ENCODE results near the gene SNX30.

Gene SNX30

DNA sequence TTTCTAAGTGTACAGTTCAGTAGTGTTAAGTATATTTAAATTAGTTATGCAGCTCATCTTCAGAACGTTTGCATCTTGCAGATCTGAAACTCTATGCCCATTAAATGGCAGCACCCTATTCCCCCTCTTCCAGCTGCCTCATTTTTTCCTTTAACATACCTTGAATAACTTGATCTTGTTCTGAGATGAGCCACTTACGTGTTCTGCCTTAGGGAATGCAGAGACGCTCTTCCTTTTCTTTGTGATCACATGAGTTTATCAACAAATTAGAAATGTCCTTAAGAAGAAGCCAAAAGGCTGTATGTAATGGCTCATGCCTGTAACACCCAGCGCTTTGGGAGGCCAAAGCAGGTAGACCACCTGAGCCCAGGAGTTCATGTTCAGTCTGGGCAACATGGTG lies 82.5 kb downstream of the SNX30 start:
- no peak for DNase-seq

DNA sequence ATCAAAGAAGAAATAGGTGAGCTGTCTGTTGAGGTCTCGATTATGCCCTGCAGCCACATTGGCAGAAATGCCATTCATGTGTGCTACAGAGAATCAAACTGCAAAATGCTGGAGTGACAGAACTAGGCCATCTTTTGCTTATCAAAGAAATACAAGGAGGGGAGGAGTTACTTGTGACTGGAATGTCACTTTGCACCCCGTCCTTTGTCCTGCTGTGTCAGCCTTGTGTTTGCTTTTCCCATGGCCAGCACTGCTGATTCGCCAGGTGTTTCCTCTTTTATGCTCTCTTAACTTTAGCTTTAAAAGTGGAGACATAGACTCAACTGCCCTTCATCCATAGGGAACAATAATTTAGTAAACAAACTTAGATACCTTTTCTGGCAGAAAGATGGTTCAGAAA lies 85.8 kb downstream of the SNX30 start:
- DNase-seq = no peak

DNA sequence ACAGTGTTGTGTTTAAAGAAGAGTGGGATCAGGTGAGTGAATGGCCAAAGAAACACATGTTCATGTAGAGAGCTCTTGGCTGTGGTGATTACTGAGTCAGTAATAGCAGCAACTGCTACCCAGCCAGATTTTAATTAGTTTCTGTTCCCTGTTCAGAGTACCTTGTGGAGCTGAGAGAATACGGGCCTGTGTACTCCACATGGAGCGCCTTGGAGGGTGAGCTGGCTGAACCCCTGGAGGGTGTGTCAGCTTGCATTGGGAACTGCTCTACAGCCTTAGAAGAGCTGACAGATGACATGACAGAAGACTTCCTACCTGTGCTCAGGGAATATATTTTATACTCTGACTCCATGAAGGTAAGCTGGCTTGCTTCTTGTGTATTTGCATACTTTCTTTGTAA lies 87.8 kb downstream of the SNX30 start:
- DNase-seq = no peak

DNA sequence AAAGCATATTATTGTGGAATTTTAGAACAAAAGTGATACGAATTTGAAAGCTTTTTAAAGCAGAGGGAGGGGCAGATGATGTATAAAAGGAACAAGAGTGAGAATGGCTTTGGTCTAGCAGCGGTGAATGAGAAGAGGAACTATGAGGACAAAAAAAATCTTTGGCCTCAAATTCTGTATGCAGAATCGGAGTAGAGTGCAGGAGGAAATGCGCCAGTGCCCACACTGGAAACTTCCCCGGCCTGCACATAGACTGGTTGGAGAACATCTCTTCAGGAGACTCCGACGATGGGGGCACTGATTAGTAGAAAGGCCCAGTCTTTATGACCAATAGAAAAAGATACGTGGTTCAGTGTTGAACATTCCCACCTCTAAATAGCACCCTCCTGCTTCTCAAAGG lies 88.8 kb downstream of the SNX30 start:
- DNase-seq = no peak

DNA sequence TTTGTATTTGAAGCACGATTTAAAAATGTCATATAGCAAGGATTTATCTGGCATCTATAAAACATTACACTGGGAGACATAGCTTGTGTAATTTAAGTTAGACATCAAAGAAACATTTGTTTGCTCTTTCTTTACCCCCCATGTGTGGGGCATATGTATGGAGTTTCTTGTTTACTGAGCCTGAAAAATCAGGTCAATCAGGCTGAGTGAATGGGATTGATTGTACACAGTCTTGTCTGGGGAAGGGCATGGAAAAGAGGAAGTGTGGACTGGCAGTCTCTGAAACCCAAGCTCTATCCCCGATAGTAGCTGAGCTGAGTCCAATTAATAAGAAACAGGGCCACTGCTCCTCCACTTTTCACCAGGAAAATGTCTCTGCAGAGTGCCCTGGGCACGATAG lies 90.7 kb downstream of the SNX30 start:
- DNase-seq = no peak

DNA sequence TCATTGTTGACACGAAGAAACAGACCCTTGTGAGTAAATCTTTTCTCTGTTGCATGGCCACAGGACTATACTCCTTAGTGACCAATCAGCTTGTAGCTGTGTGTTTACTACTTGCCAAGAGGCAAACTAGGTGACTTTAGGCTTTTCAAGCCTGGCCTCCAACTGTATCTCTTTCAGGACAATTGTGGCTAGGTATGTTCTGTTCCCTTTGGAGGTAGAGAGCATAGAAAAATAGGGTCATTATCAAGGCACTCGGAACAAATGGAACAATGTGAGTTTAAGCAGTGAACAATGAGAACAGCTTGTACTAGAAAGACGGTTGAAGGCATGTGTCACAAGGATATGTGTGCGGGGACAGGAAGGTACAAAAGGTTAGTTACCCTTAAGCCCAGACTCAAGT lies 92.0 kb downstream of the SNX30 start:
- DNase-seq = no peak

DNA sequence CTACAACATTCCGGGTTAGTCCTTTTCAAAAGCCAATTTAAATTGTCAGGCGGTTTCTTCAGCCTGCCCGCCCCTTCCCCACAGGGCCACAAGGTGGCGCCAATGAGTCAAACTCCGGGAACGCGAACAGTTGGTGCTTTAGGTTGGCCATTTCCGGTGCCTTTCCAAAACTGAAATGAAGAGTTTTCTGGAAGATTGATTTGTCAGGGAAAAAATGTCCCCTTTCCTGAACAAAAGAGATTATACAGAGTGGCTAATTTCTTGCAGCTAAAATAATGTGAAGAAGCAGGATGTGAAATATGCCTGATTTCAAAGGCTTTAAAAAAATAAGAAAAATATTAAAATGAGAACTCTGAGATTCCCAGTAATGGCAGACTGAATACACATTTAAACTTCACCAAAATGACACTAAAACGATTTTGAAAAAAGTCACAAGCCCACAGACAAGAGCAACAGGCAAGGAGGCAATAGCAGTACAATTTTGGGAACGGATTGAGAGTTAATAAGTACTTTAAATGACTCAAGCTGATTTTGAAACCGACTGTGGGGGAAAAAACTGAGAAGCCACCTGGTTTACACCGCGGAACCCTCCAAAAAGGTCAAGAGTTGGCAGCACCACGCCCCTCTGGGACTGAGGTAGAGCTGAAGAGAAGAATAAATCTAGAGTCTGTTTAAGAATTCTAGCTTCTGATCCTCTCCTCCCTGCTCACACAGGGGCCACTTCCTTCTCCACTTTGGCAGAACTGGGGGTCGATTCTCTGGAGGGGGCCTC lies 94.4 kb downstream of the SNX30 start:
- no peak for DNase-seq

DNA sequence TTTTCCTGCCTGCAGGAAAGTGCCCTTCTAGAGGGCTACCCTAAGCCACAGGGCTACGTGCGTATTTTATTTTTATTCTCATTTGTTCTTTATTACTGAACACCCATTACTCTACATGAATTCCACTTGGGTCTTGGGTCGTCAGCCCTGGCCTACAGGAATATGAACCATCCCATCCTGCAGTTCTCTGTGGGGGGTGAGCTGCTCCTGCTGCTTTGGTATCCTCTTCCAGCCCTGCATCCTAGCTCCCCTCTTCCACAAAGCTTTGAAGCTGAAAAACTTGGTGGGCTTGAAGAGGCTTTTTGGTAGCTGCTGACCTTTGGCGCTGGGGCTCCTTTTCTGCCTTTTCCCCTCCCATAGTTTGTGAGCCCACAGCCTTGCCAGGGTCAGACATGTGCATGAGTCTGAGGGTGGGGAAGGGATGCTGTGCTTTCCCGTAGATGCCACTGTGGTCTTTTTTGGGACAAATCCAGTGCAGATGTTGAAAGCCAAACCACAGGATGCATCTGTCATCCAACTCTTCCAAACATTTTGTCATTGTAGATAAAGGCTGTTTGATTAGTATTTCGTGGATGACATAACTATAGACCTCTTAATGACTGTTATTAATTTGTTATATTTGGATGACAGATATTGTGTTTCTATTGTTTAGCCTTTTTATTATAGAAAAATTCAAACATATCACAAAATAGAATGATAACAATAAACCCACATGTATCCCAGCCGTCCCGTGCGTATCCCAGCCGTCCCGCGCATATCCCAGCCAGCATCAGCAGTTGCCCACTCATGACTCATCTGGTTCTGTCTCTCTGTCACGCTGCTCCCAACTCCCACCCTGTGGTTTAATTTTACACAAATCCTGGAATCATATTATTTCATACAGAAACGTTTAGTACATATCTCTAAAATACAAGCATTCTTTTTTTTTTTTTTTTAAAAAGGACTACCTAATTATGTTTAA lies 96.2 kb downstream of the SNX30 start:
- DNase-seq = no peak

DNA sequence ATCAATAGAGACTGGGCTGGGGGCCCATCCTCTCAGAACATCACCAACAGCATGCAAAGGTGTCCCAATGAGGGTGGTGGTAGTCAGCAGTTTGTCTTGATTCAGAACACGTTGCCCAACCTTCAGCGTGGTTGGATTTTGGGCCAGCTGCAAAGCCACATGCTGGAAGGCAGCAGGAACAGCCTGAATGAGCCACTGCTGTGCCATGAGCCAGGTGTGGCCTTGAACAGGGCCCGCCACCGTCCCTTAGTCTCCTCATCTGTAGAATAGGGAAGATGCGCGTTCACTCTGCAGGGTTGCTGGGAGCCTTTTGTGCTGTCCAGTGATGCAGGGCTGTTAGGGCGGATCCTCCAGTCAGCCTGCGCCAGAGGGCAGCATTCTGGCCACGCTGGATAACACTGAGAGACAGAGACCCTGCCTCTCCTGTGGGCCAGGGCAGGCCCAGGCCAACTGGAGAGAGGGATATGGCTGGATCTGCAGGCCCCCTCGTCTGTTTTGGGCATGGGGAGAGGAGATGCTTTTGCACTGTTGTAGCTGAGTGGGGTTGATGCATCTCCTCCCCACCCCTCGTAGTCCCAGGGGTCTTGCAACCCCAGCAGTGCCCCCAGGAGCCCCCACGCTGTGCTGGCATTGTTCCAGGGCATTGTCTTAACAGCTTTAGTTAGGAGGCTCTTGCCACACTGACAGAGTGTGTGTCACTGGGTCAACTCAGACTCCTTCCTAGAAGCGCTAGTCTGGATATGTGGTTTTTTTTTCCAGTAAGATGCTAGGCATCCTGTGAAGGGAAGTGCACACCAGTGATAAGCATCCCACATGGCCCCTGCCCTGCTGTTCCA lies 98.0 kb downstream of the SNX30 start:
- peak; percentile 85 for DNase-seq

DNA sequence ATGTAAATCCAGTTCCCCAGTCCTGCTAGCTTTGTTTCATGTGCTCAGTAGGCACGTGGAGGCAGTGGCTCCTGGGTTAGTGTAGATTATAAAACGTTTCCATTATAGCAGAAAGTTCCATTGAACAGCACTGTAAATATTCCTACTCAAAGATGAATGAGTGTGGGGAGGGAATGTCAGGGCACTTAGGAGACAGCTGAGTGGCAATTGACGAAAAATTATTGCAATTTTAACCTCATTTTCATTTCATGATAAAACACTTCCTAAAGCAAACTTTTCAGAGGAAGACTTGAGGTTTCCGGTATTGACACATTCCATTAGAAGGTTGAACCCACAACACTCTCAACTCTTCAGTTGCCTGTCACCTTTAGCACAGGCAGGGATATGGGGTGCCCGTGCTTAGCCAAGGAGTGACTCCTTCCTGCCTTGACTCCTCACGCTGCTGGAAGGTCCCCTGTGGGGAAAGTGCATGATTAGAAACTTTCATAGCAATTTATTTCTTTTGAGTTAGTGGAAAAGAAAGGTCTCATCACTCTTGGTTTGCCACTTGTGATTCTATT lies 98.9 kb downstream of the SNX30 start:
- DNase-seq = peak; percentile 75

DNA sequence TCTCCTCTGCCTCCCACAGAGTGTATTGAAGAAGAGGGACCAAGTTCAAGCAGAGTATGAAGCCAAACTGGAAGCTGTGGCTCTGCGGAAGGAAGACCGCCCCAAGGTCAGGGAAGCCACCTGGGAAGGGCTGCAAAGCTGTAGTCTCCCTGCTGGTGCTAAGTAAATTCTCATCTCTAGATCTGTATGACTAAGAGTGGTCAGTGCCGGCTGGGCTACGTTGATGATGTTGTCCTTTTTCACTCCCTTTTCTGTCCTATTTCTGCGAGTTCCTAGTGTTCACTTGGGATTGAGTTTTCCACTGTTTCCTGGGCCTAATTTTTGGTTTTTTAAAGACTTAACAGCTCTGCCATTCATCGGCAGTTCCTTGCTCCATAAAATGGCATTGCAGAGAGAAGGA lies 100.3 kb downstream of the SNX30 start:
- no peak for DNase-seq

DNA sequence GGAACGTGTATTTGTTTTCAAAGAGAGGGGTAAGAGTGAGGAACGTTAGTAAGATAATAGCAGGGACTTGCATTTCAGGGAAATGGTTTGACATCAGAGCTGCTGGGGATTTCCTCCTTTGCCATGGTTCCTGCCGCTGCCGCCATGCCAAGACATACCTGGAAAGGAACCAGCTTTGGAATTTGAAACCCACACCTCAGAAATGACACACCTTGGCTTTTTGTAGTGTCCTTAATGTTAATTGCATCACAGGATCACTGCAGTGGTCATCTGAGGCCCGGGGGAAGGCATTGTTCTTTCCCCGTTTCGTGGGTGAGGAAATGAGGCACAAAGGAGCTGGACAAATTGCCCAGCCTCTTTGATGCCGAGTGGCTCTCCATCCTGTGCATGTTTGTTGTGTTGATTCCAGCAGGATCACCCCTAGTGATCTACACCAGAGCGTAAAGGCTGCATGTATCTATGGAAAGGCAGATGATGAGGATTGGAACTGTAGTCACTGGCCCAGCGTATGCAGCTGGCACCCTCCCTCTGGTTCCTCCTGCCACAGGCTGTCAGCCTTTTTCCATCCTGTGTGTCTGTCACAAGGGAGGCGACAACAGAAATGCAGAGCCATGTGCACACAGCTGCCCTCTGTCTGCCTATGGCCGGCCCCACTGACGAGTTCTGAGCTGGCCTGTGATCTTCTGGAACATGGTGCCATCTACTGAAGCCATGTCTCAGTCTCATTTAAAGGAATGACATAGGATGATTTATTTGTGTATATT lies 102.4 kb downstream of the SNX30 start:
- DNase-seq = no peak

DNA sequence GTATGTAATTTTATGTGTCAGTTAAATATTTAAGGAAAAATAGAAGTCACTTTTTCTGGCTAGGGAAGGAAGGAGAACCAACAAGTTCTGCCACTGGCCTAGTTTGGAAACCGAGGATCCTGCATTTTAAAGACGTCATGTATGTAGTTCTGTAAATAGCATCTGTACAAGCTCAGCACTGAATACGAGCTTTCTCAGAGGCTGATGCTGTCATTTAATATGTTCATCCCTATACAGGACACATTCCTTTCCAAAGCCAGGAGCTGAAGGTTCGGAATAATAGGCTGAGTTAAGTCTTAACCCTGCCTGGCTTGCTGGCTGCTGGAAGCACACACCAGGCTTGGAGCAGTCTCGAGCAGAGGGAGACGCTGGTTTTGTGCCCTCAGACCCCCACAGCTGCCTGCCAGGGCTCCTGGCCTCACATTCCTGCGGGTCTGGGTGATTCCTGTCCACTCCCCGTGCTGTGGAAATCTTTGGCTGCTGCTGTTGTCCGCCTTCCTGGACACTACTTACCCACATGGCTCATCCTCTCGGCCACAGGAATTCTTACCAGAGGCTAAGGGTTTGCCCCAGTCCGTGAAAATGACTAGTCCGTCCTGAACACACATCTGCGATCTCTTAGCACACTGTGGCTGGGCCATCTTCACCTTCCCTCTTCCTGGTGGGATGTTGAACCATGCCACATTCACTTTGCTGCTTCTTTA lies 103.5 kb downstream of the SNX30 start:
- DNase-seq = no peak

DNA sequence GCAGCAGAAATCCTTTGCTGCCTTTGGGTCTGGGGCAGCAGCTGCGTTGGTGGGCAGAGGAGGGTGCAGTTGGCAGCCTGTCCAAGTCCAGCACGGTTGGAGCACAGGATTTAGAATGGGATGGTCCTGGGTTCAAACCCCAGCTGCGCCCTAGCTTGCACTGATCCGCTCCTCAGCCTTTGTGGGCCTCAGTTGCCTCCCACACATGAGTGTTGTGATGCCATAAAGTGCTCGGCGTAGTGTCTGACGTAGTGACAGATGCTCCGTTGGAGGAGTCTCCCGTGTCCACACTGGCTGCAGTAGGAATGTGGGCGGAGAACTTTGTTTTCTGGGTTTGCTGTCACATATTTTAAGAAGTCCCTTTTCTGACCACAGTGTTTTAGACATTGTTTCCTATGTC lies 104.1 kb downstream of the SNX30 start:
- DNase-seq = no peak

DNA sequence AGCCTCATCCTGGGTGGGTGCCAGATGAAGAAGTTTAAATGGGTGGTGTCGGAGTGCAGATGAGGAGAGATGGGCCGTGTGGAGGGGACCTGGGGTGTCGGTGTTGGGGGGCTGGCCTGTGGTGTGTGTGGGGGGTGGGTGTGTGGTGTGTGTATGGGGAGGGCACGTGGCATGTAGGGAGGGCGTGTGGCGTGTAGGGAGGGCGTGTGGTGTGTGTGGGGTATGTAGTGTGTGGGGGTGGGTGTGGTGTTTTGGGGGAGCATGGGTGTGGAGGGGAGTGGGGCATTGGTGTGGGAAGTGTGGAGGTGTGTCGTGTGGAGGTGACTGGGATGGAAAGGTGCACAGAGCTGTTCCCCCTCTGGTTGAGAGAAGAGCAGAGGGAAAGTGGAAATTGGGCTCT lies 105.6 kb downstream of the SNX30 start:
- DNase-seq = no peak

DNA sequence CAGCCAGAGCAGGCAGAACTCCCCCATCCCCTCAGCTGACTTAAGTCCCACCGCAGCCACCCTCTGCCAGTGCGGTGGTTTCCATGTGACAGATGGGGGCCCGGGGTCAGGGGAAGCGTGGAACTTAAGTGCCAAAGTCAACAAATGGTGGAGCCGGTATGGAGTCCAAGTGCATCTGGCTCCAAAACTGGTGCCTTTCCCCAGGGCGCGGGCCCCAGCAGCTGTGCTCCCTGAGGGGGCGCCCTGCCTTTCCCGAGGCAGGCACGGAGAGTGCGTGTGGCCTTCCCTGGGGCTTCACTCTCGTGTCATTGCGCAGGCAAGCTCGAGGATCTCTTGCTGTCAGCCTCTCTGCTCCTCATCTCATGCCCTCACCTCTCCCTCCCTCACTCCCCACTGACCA lies 106.3 kb downstream of the SNX30 start:
- no peak for DNase-seq

DNA sequence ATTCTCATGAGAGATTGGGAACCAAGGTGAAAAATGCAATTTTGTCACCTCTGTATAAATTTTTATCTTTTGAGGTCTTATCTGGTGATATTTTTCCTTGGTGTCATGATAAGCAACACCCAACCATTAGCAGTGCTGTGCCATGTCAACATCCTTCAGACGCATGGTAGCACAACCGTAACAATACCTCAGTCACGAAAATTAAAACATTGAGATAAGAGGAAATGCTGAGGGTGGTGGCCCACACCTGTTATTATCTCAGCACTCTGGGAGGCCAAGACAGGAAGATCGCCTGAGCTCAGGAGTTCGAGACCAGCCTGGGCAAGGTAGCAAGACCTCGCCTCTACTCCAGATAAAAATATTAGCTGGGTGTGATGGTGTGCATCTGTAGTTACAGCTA lies 107.4 kb downstream of the SNX30 start:
- DNase-seq = no peak

DNA sequence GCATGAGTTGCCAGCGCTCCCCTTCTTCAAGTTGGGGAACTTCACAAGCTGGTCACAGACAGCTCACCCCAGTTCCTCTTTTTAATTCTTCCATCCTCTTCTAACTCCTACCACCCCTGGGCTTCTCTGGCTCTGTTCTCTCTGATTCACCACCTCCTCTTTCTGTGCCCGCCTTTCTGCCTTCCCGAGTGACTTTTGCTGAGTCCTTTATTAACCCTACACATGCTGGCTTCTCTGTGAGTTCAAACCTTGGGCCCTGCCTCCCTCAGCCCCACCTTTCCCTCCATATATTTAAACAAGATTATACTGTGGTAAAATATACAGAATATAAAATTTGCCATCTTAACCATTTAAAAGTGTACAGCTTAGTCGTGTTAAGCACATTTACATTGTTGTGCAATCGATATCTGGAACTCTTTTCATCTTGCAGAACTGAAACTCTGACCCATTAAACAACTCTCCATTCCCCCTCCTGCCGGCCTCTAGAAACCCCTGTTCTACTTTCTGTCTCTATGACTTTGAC lies 108.1 kb downstream of the SNX30 start:
- DNase-seq = peak; percentile 83

DNA sequence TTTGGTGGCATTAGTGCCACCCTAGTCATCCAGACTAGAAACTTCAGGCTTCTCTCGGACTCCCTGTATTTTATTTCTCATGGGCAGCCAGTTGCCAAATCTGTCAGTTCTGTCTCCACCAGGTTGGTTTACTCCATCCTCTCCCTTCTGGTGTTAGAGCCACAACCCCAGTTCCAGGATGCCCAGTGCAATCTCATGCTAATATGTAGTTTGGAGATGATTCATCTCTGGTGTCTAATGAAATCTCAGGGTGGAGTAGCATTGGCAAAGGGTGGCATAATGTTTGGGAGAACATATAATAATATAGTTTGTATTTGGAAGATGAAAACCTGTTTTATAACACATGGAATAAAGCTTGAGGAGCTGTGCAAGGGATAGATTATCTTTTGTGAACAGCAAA lies 109.9 kb downstream of the SNX30 start:
- DNase-seq = no peak

DNA sequence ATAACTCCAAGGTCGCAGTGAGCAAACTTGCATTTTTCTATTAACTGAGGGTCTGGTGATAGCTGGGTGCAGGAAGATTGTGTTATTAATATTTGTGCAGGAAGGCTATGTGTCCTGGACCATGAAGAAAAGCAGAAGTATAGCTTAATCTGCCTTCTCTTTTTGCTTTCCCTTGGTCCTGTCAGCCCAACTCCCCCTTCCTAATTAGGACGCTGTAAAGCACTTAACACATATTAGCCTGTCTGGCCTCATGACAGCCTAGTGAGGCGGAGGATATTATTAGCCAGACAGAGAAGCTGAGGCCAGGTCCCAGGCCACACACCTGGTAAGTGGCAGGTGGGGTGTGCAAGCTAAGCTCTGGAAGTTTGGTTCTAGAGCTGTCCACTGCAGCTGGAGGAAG lies 110.6 kb downstream of the SNX30 start:
- DNase-seq = peak; percentile 23

All from GF-D8 (cell line).